IPS DF 6.9 (cell line): Measurements from ENCODE around the gene USP17L18.
"Not testable (repeated sequence)": the region's sequence is repeated elsewhere in the genome, so short reads cannot be mapped to it uniquely, and the experiment has no call there.

Experiments used
- DNase-seq: peaks from one replicate; pipeline ENCODE4 v3.0.0-alpha.2; 2013; ENCODE audit warnings: low read depth, low spot score
- H3K27ac ChIP-seq: one replicate; pipeline ENCODE4 v1.5.1; 2013; ENCODE audit warnings: low read length, control low read depth
- H3K27me3 ChIP-seq: 2 replicates; pipeline ENCODE4 v1.6.1; 2013; ENCODE audit warnings: mild to moderate bottlenecking, low read length; ENCODE audit not compliant: control insufficient read depth, insufficient read depth
- H3K36me3 ChIP-seq: 2 replicates; pipeline ENCODE4 v1.6.1; 2013; ENCODE audit warnings: low read length; ENCODE audit not compliant: control insufficient read depth, insufficient read depth
- H3K4me1 ChIP-seq: 2 replicates; pipeline ENCODE4 v1.6.1; 2013; ENCODE audit warnings: low read length; ENCODE audit not compliant: control insufficient read depth, insufficient read depth
- H3K4me3 ChIP-seq: 2 replicates; pipeline ENCODE4 v1.5.1; 2013; ENCODE audit warnings: mild to moderate bottlenecking, low read length
- H3K9me3 ChIP-seq: 2 replicates; pipeline ENCODE4 v1.6.1; 2013; ENCODE audit warnings: low read length, inconsistent platforms; ENCODE audit not compliant: control insufficient read depth, insufficient read depth
- WGBS: extraction: QIAGEN DNeasy Blood & Tissue Kit; methylation state at CpG from one replicate; pipeline ENCODE4 v1.1.7; 2013; ENCODE audit warnings: mixed read lengths, missing lambda C conversion rate; ENCODE audit not compliant: insufficient read length, insufficient coverage; 5-methylcytosine and 5-hydroxymethylcytosine counted together

The USP17L18 gene

GRCh38 chr4:9253078-9253477 is 4.6 kb downstream of the USP17L18 start, which contains the start of gene USP17L19:
TSS of gene USP17L19 (plus strand) at chr4:9253378. CDS start at chr4:9253378, 0 bp downstream.
- not testable (repeated sequence) for H3K36me3 ChIP-seq, H3K9me3 ChIP-seq, DNase-seq, H3K27me3 ChIP-seq, H3K4me1 ChIP-seq, H3K27ac ChIP-seq, H3K4me3 ChIP-seq
- no CpG with 5 or more reads among the region's 13 CpGs for WGBS

- H3K36me3 ChIP-seq, H3K4me3 ChIP-seq, H3K9me3 ChIP-seq, H3K27ac ChIP-seq, H3K27me3 ChIP-seq, DNase-seq, H3K4me1 ChIP-seq: not testable (repeated sequence)
- WGBS, result no CpG with 5 or more reads among the region's 15 CpGs
These were observed 9.4 kb downstream of the USP17L18 start, which contains the start of gene USP17L20 for GRCh38 chr4:9257824-9258223. TSS of gene USP17L20 (plus strand) at chr4:9258124. CDS start at chr4:9258124, 0 bp downstream.

GRCh38 chr4:9262572-9262971 is 14.1 kb downstream of the USP17L18 start, which contains the start of gene USP17L21:
TSS of gene USP17L21 (plus strand) at chr4:9262872. CDS start at chr4:9262872, 0 bp downstream.
- not testable (repeated sequence) for H3K27ac ChIP-seq, H3K36me3 ChIP-seq, H3K4me3 ChIP-seq, DNase-seq, H3K9me3 ChIP-seq, H3K27me3 ChIP-seq, H3K4me1 ChIP-seq
- no CpG with 5 or more reads among the region's 13 CpGs for WGBS

GRCh38 chr4:9267319-9267718 is 18.9 kb downstream of the USP17L18 start, which contains the start of gene USP17L22:
TSS of gene USP17L22 (plus strand) at chr4:9267619. CDS start at chr4:9267619, 0 bp downstream.
- H3K27me3 ChIP-seq, DNase-seq, H3K27ac ChIP-seq, H3K4me3 ChIP-seq, H3K9me3 ChIP-seq, H3K36me3 ChIP-seq, H3K4me1 ChIP-seq: not testable (repeated sequence)
- no CpG with 5 or more reads among the region's 15 CpGs for WGBS

- not testable (repeated sequence) for H3K27ac ChIP-seq, H3K4me1 ChIP-seq, H3K27me3 ChIP-seq, H3K9me3 ChIP-seq, H3K36me3 ChIP-seq, H3K4me3 ChIP-seq, DNase-seq
- 100% methylated on average over 3 of the region's 10 CpGs for WGBS
These were observed 23.3 kb downstream of the USP17L18 start for GRCh38 chr4:9271719-9272118.
